HG03039 (cell line): ENCODE results near the gene SOX18.

ENCODE experiments used
- ATAC-seq: cut with Tn5 transposase; IDR thresholded peaks from one replicate; pipeline ENCODE4 v1.9.1; 2021; ENCODE audit warnings: mild to moderate bottlenecking, moderate library complexity; ENCODE audit not compliant: unreplicated experiment

The SOX18 gene

DNA sequence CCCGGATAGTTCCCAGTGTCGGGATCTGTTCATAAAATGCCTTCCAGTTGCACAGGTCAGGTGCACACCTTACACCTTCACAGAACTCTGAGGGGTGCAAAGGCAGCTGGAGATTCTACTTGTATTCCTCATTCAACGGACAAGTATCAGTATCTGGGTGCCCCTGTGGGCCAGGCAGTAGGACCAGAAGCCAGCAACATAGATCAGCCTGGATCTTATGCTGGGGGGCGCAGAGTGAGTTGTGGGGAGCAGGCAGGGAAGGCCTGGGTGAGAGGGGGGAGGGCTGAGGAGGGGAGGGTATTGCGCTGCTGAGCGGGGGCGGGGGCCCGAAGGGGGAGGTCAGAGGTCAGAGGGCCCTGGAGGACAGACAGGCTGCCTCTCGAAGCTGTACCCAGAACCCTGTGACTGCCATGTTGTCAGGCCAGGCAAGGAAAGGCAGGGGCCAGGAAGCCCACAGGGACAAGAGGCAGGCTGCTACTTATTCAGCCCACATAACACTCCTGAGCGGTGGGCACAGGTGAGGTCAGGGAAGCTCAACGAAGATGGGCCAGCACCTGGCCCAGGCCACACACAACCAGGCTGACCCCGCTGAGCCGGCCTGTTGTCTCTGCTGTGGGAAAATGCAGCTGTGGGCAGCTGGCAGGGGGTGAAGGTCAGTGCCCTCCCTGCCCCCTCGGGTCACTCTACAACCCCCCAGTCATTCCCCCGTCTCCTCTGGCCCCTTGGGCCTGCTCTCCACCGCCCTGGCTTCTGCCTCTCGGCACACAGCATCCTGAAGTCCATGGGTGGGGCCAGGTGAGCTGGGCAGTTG, 31.6 kb upstream of the SOX18 start:
- ATAC-seq: no peak

- peak; percentile 36 for ATAC-seq
These were observed 30.8 kb upstream of the SOX18 start, which contains the start of gene OPRL1 for GRCh38 chr20:64080013-64080812. Gene OPRL1 (plus strand): TSS chr20:64080082. CDS start chr20:64092721, 12,639 bp downstream.

- peak; percentile 37 for ATAC-seq
These were observed 30.0 kb upstream of the SOX18 start, which contains the start of gene RGS19 for GRCh38 chr20:64079273-64080012. Gene RGS19 (minus strand): TSS chr20:64079518. CDS start chr20:64076886, 2,632 bp downstream.

- no peak for ATAC-seq
These were observed 29.5 kb upstream of the SOX18 start for GRCh38 chr20:64078934-64079272.

- no peak for ATAC-seq
These were observed 28.6 kb upstream of the SOX18 start for GRCh38 chr20:64077876-64078551.

GRCh38 chr20:64077541-64077875, 28.1 kb upstream of the SOX18 start:
- no peak for ATAC-seq

DNA sequence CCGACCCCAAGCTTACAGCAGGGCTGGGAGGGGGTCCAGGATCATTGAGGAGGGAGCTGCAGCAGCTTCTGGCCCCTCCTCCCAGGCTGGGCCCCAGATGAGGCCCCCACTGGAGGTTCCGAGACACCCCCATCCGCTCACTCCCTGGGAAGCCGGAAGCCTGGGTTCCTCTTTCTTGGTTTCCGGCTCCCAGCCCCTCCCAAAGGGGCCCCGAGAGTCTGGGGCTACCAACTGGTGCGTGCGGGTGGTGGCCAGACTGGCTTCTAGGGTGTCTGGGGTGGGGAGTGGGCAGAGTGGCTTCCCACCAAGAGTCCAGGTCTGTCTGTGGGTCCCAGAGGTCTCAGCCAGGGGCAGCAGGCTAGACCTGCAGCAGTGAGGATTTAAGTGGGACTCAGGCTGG, 27.7 kb upstream of the SOX18 start:
- no peak for ATAC-seq

DNA sequence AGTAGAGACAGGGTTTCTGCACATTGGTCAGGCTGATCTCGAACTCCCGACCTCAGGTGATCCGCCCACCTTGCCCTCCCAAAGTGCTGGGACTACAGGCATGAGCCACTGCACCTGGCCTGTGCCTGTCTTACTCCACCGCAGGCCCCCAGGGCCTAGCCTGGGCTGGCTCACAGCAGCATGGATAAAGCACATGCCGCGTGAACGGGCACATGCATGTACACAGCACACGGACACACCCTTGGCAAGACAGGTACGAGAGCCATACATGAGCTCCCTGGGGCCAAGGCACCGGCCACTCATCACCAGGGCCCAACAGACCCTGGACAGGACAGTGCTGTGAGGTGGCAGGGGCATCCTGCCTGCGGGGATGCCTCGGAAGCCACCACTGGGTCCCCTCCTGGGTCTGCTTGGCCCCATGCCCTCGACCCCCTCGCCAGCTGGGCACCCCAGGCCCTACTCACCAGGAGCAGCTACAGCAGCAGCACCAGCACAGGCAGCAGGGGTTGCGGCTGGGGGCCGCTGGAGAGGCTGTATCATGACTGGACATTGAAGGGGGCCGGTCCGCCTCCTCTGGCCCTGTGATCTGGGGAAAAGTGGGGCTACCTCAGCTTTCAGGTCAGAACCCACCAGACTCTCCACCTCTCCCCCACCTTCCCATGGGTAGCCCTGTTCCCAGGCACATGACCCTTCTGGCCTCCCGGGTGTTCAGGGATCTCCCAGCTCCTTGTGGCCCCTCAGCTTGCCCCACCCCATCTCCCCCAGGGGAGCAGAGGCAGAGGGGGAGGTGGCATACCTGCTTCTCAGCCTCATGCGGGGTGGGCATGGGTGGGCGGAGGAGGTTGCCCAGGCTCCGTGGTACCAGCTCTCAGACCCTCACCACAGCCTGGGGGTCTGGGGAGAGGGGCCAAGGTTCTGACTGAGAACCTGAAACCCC, 26.9 kb upstream of the SOX18 start:
- ATAC-seq: no peak

DNA sequence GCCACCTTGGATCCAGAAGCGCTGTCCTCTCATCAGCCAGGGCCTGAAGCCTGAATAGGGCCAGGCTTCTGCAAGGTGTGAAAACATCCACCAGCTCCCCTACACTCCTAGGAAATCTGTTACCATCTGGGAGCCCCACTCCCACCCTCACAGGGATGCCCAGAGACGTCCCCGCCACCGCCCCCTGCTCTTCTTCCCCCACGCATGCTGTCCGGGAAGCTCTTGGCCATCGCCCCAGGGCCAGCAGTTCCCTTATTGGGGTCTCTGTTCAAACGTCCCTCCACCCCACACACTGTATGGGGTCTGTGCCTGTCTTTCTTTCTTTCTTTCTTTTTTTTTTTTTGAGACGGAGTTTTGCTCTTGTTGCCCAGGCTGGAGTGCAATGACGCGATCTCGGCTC, 26.1 kb upstream of the SOX18 start:
- ATAC-seq: no peak

GRCh38 chr20:64074963-64075362, 25.5 kb upstream of the SOX18 start:
- no peak for ATAC-seq

- ATAC-seq: no peak
These were observed 24.8 kb upstream of the SOX18 start for GRCh38 chr20:64074184-64074789.

- ATAC-seq: no peak
These were observed 24.2 kb upstream of the SOX18 start for GRCh38 chr20:64073476-64074183.

GRCh38 chr20:64072498-64073063, 23.1 kb upstream of the SOX18 start:
- no peak for ATAC-seq

DNA sequence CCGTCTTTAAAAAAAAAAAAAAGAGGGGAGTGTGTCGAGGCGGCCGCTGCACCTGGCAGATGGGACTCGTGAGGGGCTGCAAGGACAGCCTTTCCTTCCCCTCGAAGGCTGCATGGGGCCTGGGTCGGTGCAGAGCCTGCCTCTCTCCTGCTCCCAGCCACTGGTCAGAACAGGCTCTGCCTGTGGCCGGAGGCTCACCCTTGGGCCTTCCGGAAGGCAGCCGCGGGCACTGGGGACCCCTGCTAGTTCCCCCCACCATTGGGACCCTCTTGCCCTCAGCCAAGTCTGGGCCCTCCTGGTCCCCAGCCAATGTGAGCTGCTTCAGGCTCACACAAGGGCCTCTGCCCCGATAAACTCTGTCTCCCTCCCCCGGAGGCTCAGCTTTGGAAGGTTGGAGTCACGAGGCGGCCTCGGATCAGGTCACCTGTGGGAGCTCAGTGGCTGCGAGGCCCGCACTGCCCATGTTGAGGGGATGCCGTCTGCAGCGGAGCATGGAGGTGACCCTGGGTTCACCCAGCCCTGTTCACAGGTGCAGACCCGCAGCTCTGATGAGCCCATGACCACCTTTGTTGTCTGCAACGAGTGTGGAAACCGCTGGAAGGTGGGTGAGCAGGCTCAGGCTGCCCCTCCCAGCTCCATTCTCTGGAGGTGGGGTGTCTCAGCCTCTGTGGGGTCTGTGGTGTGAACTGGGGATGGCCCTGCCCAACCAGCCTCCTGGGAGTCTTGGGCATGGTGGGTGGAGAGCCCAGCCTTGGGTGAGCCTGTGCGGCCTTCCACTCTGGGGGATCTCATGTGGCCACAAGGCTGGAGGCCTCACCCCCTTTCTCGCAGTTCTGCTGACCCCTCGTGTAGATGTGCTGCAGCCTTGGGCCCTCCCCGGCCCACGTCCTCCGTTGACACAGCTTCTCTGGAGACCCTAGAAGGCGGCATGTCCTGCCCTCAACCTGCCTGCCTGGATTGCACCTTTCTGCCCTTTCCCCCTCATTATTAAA, 22.2 kb upstream of the SOX18 start:
- ATAC-seq: no peak

DNA sequence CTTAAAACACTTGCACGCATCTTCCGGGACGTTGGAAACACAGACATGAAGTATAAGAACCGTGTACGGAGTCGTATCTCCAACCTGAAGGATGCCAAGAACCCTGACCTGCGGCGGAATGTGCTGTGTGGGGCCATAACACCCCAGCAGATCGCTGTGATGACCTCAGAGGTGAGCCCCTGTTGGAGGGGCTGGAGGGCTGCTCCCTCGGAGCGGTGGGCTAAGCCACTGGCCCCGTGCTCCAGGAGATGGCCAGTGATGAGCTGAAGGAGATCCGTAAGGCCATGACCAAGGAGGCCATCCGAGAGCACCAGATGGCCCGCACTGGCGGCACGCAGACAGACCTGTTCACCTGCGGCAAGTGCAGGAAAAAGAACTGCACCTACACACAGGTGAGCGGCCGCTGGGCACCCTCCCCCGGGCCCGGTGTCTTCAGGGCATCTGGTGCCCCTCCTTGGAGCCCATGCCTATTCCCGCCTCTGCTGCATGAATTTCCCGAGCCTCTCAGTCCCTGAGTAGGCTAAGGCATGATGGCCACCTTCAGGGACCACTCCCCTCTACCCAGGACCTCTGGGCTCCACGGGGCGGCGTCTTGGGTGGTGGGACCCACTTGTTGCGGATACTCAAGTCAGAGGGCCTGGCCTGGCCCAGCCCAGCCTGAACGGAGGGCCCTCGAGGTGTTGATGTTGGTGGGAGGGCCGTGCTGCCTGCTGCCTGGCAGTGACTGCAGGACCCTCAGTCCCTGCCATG, 21.0 kb upstream of the SOX18 start:
- no peak for ATAC-seq

GRCh38 chr20:64069614-64070243, 20.3 kb upstream of the SOX18 start:
- ATAC-seq: no peak
